HG02885 (cell line): ENCODE measurements around the gene IMMP2L.
A peak's percentile ranks its signal among the peaks of the same experiment; 100 is the strongest.
"Not testable (repeated sequence)": the region's sequence is repeated elsewhere in the genome, so short reads cannot be mapped to it uniquely, and the experiment has no call there.

Experiments used
- ATAC-seq: cut with Tn5 transposase; IDR thresholded peaks from one replicate; pipeline ENCODE4 v1.9.1; 2021; ENCODE audit warnings: mild to moderate bottlenecking; ENCODE audit not compliant: unreplicated experiment, poor library complexity

The IMMP2L gene

DNA sequence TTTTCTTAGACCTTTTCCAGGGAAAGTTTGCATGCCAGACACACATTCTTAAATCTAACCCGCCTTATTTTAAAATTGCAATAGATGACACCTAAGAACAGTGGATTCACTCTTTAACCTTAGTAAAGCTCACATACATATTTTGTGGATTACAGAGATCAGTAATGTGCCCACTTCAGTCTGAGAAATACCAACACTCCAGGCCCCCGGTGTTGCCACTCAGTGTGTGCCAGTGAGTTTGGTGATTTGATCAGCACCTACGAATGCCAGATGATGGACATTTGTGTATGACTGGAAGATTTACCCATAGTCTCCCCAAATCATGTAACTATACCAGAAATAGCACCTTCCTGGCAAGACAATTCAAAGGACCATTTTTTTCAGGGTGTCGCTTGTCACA, 468.8 kb downstream of the IMMP2L start:
- no peak for ATAC-seq

- peak; percentile 72 for ATAC-seq
Measured at GRCh38 chr7:111092406-111093236, 469.7 kb downstream of the IMMP2L start.

GRCh38 chr7:111091593-111092358, 470.5 kb downstream of the IMMP2L start:
- peak; percentile 15 for ATAC-seq

DNA sequence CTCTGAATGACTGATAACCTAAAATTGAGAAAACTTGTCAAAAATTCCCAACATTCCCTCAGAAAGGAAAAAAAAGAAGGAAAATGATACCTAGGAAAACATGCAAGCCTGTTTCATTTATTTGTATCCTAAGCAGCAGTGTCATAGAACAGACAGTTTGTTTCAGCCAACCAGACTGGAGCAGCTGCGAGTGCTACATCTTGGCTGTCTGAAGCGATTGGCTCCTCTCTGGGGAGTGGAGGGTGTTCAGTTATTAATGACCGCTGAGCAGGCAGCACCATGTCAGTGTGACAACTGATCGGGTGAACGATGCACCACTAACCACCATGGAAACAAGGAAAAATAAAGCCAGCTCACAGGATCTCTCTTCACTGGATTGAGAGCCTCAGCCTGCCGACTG, 471.4 kb downstream of the IMMP2L start, which contains the start of gene LRRN3:
TSS of gene LRRN3 (plus strand) at position 282 of the 400 bp plus-strand sequence. CDS start 31,646 bp downstream, outside the sequence.
- no peak for ATAC-seq

- peak; percentile 40 for ATAC-seq
Measured at GRCh38 chr7:111089822-111090426, 472.4 kb downstream of the IMMP2L start.

DNA sequence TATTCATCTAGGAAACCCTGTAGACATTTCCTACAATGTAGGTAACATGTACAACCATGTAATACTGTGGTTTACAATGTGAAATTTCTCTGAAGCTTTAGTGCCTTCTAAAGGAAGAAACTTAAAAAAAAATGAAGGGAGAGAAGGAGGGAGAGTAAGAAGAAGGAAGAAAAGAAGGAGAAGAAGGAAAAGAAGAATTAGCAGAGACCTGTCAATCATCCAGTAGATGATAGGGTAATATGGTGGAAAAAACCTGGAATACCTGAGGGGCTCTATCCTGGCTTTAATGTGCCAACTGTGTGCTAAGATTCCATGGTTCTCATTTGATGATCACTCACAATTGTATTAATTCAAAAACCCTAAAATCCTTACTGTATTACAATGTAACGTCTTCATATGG, 474.0 kb downstream of the IMMP2L start:
- ATAC-seq: no peak

DNA sequence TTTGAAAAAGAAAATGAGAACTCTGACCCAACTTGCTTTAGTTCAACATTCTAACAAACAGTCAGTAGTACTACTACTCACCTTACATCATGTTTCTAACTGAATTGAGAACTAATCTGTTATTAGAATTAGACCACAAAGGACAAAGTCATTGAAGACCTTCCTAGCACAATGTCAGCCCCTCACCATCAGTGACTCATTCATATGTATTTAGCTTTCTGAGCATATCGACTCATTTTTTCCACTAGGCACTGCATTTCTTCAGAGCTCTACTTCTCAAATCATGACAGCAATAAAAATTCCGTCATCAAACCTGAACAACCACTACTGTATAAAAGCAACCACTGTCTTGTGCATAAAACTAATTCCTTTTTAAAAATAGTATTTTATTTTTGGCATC, 475.8 kb downstream of the IMMP2L start:
- no peak for ATAC-seq

DNA sequence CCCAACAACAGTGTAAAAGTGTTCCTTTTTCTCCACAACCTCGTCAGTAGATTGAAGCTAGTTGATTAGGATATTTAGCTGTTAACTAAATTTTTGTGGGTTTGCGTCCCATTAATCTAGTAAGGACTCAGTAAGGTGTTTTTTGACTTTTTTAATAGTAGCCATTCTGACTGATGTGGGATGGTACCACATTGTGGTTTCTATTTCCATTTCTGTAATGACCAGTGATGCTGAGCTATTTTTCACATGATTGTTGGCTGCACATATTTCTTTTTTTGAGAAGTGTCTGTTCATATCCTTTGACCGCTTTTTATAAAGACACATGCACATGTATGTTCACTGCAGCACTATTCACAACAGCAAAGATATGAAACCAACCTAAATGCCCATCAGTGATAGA, 476.9 kb downstream of the IMMP2L start:
- no peak for ATAC-seq

- peak; percentile 97 for ATAC-seq
Measured at GRCh38 chr7:111083413-111083812, 478.9 kb downstream of the IMMP2L start.

DNA sequence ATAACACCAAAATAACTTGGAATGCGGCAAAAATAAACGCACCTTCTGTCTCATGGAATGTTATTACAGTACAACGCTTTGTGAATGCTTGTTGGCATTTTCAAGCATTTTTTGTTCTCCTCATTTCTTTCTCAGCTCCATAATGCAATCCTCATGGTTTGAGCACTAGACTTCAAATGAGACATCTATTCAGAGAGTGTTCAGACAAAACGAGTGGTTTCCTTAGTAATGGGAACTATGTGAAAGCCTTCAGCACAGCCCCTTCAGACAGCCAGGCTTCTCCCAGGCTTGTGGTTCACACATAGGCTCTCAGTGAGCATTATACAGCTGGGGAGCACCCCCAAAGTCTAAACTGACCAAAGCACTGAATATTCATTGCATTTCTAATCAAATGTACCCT, 479.9 kb downstream of the IMMP2L start:
- no peak for ATAC-seq

DNA sequence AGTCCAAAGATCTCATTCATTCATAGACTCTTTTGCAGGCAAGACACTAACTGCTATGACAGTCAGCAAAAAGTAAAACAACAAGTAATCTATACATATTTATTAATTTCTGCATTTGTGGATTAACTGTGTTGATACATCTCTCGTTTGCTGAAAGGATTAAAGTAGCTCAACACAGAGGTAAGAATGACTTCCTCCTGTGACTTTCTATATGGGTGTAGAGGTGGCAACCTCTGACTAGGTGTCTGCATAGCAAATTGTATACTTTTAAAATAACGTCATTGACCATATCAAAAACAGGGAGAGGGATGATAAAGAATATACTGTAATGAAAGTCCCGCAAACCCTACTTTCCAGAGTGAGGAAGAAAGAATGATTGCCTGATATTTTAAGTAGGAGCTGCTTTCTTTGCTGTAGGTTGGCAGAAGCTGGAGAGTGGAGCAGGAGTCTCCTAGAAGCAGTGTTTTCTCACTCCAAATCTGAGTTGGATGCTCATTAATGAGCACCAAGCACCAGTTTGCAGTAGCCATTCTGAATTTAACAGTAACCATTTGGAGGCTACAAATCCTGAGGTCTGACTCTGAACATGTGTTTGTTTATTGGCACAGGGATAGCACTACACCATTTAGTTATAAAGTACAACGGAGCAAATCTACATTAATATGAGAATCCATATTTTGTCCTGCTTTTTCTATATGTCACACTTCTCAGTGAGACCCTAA, 480.6 kb downstream of the IMMP2L start:
- ATAC-seq: no peak

DNA sequence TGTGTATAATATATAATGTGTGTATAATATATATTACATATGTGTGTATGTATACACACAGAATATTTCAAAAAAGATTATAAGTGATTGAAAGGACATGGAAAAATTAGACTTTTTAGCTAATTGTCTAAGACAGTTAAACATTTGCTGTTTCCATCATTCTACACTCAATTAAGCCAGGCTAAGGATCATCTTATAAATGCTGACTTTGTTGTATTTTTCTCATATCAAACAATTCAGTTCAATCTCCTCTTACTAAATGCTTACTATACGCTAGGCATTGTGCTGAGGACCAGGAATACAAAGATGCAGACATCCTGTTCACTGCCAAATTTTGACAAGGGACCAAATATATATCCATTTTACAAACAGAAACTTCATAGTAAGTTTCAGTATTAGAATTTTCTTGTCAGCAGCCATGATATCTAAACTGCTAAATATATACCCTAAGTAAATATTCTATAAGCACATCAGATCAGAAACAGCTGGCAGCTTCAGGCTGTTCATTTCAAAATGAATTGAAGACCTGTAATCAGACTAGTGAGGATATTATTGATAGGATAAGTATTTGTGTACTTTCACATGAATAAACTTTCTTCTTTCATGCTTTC, 481.7 kb downstream of the IMMP2L start:
- ATAC-seq: peak; percentile 32

DNA sequence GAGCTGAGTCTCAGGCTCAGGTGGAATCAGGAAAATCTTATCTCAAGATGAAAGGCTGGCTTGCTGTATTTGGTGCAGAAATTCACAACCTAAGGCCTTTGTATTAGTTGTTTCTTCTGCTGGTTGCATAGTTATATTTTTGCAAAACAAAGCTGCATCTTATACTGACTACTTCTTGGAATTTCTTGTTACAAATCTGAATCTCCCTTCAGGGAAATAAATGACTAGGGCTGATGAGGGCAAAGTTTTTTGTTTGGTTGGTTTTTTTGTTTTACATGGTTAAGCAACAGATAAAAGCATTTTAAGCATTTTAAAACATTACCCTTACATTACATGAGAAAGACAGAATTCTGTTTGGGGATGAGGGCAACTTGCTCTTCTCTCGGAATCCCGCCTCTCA, 485.3 kb downstream of the IMMP2L start:
- ATAC-seq: no peak

GRCh38 chr7:111076205-111076604, 486.1 kb downstream of the IMMP2L start:
- ATAC-seq: no peak

- no peak for ATAC-seq
Measured at GRCh38 chr7:111075498-111075897, 486.8 kb downstream of the IMMP2L start.

GRCh38 chr7:111074748-111075146, 487.5 kb downstream of the IMMP2L start:
- ATAC-seq: no peak

DNA sequence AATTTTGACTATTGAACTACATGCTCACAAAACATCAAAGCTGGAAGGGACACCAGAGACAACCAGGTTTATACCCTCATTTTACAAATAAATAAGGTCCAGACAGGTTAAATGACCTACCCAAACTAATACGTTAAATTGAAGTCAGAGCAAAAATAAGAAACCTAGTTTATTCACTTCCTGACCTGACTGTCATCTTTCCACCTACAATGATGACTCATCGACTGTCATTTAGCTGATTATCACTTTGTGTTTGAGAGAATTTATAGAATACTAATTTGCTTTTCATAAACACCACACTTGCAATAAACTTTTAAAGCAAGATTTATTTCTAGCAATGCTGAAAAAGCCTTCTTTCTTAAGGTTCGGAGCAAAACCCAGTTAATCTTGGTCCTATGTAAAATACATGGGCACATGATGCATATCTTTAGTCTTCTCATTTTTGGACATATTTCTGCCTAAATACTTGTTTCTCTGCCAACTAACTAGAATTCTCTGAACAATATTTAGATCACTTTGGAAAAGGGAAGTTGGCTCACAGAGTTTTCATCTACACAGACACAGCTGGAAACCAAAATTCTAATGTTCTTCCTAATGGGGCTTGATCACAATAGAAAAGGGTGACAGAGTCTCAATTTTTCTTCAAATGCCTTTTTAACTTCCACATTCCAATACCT, 488.1 kb downstream of the IMMP2L start:
- ATAC-seq: no peak

DNA sequence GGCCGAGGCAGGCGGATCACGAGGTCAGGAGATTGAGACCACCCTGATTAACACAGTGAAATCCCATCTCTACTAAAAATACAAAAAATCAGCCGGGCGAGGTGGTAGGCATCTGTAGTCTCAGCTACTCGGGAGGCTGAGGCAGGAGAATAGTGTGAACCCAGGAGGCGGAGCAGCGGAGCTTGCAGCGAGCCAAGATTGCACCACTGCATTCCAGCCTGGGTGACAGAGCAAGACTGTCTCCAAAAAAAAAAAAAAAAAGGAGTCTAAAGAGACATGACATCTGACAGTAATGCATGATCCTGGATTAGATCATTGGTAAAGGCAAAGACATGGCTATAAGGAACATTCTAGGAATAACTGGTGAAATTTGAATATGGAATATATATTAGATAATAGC, 489.6 kb downstream of the IMMP2L start:
- ATAC-seq: not testable (repeated sequence)

GRCh38 chr7:111071556-111071955, 490.7 kb downstream of the IMMP2L start:
- no peak for ATAC-seq
